Uterus (tissue), 4 donors: Measurements from ENCODE around the gene C12orf75. TPM values are rescaled to one million over a fixed set of nuclear protein-coding genes. Genes with fewer than 3 reads are reported as not detected.

Experiments
- DNase-seq, 2 donors: peaks; one replicate each; pipeline ENCODE4 v3.0.0-alpha.2; 2019 to 2020
- H3K27ac ChIP-seq, 2 donors: fragments of 200-600 bp; sonication (generic); 1 replicate in 1 of 2; 2 replicates in 1 of 2; pipeline ENCODE4 v1.5.1; 2016 to 2018
- H3K27me3 ChIP-seq, 2 donors: fragments of 200-600 bp; sonication (generic); one replicate each; pipeline ENCODE4 v1.5.1; 2018 to 2019; ENCODE audit warnings: control low read depth in 1 of 2
- H3K36me3 ChIP-seq, 2 donors: fragments of 200-600 bp; sonication (generic); one replicate each; pipeline ENCODE4 v1.5.1; 2019; ENCODE audit warnings: control low read depth in 1 of 2
- H3K4me1 ChIP-seq, 2 donors: fragments of 200-600 bp; sonication (generic); one replicate each; pipeline ENCODE4 v1.5.1; 2018 to 2019; ENCODE audit warnings: control low read depth in 1 of 2
- H3K4me3 ChIP-seq, 2 donors: fragments of 200-600 bp; sonication (generic); 1 replicate in 1 of 2; 2 replicates in 1 of 2; pipeline ENCODE4 v1.5.1; 2018 to 2019; ENCODE audit warnings: mild to moderate bottlenecking in 1 of 2
- H3K9me3 ChIP-seq, 2 donors: fragments of 200-600 bp; sonication (generic); one replicate each; pipeline ENCODE4 v1.5.1; 2019; ENCODE audit warnings: control low read depth in 1 of 2
- CTCF ChIP-seq, 4 experiments: fragments of 200-600 bp in 2 of 4; fragments of 450-650 bp in 2 of 4; sonication (generic) in 2 of 4; IDR thresholded peaks; one replicate each; pipeline ENCODE4 v1.5.1; 2016 to 2019; ENCODE audit warnings: antibody characterized with exemption in 4 of 4, mild to moderate bottlenecking in 2 of 4, moderate library complexity in 1 of 4
- POLR2A ChIP-seq, 2 donors: fragments of 450-650 bp; IDR thresholded peaks; one replicate each; pipeline ENCODE4 v1.6.1; 2016; ENCODE audit warnings: antibody characterized with exemption in 2 of 2, mild to moderate bottlenecking in 1 of 2, moderate library complexity in 1 of 2
- intact Hi-C: fragments of 100-400 bp; cut with DNase I; formaldehyde crosslinking; loops from one replicate; pipeline ENCODE4 v1.15.1; 2023; ENCODE audit warnings: low total_unique reads
- total RNA-seq, 4 donors: library from RNA; depleted of rRNA in 3 of 4; stranded (reverse); fragments of >200 nt in 3 of 4; gene quantifications; one replicate each; pipeline versions ENCODE4 v1.1.0 to v1.2.4, GENCODE V29; 2014 to 2023
- donor health status: DM: yes; HTN: yes; CAD: no.

The C12orf75 gene
- total RNA-seq, 4 donors from 2014 or later, result 19.6 to 57.1 (median 30.1) TPM

- TF ChIP-seq POLR2A (IDR thresholded peaks at IDR 0.05) (no peak), CTCF (IDR thresholded peaks at IDR 0.05) (no peak)
- no peaks in the 10 kb centered on the region for H3K36me3 ChIP-seq
- H3K9me3 ChIP-seq, result no peaks in the 10 kb centered on the region
- no peaks in the 10 kb centered on the region for H3K4me1 ChIP-seq
- intact Hi-C loops, result no loop called here
- H3K27me3 ChIP-seq, result no peaks in the 10 kb centered on the region
- H3K4me3 ChIP-seq, result no peak overlapping the region
- DNase-seq, result no peak
- H3K27ac ChIP-seq, result no peak overlapping the region
Observed at GRCh38 chr12:105316931-105317852, 13.3 kb upstream of the C12orf75 start.

GRCh38 chr12:105317942-105318621 is 12.4 kb upstream of the C12orf75 start:
- H3K36me3 ChIP-seq, result no peaks in the 10 kb centered on the region
- intact Hi-C loops, result no loop called here
- H3K4me3 ChIP-seq, result no peak overlapping the region
- no peak overlapping the region for H3K27ac ChIP-seq
- no peaks in the 10 kb centered on the region for H3K27me3 ChIP-seq
- no peaks in the 10 kb centered on the region for H3K9me3 ChIP-seq
- DNase-seq, result no peak
- TF ChIP-seq POLR2A (IDR thresholded peaks at IDR 0.05), result no peak
- no peak for TF ChIP-seq CTCF (IDR thresholded peaks at IDR 0.05)
- H3K4me1 ChIP-seq, result no peaks in the 10 kb centered on the region

- Histone ChIP-seq H3K4me1 (no peaks in the 10 kb centered on the region), H3K36me3 (no peaks in the 10 kb centered on the region), H3K4me3 (no peak overlapping the region), H3K27me3 (no peaks in the 10 kb centered on the region), H3K27ac (no peak overlapping the region), H3K9me3 (no peaks in the 10 kb centered on the region)
- DNase-seq, result no peak
- no peak for TF ChIP-seq CTCF (IDR thresholded peaks at IDR 0.05)
- no peak for TF ChIP-seq POLR2A (IDR thresholded peaks at IDR 0.05)
- intact Hi-C loops, result no loop called here
Observed at GRCh38 chr12:105318651-105319483, 11.6 kb upstream of the C12orf75 start.

- Histone ChIP-seq H3K27ac (no peak overlapping the region), H3K27me3 (no peaks in the 10 kb centered on the region), H3K4me3 (no peak overlapping the region), H3K36me3 (no peaks in the 10 kb centered on the region), H3K4me1 (no peaks in the 10 kb centered on the region), H3K9me3 (no peaks in the 10 kb centered on the region)
- DNase-seq, result no peak
- TF ChIP-seq CTCF (IDR thresholded peaks at IDR 0.05), result no peak
- TF ChIP-seq POLR2A (IDR thresholded peaks at IDR 0.05), result no peak
- intact Hi-C loops, result no loop called here
Observed at GRCh38 chr12:105319691-105320209, 10.7 kb upstream of the C12orf75 start.
